Measurements from ENCODE around the gene JARID2. TPM values are rescaled to one million over a fixed set of nuclear protein-coding genes. Genes with fewer than 3 reads are reported as not detected.
A peak's percentile ranks its signal among the peaks of the same experiment; 100 is the strongest.

JARID2 gene
- total and polyA plus RNA-seq, 2 of the 13 experiments (the other 11 are each of a cell fraction or from before 2014, with no cell fraction given) = 7.5 to 10.3 TPM

DNA sequence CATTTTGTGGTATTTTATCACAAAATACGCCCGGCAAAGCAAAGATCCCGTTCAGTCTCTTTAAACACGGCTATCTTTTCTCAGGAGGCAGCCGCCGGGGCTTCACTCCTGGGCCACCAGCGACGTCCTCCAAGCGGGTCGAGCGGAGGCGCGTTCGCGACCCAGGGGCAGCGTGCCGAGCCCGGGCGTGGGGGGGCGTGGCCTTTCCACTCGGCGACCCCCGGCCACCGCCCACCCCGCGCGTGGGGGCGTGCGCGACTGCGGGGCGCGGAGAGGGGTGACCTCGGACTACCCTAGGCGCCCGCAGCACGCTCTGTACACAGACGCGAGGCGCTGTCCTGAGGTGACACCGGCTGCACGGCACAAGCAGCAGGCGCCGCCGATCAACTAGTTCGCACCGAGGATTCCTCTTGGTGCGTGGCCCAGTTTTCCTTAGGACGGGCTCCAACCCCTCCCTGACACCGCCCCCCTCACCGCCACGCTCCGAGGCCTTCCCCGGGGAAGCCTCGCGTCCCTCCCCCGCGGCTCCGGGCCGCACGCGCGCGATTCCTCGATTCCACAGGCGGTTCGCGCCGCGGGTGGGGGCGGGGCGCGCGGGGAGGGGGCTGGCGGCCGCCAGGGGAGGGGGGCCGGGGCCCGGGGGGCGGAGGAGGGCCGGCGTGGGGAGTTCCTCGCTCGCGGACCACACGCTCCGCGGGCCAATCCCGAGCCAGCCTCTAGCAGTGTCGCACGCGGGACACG lies 1.1 kb upstream of the JARID2 start (continued):
- no peak for TF ChIP-seq ZNF124 (CRISPR knock-in tag; IDR thresholded peaks at IDR 0.05)
- TF ChIP-seq, protein P1, sequence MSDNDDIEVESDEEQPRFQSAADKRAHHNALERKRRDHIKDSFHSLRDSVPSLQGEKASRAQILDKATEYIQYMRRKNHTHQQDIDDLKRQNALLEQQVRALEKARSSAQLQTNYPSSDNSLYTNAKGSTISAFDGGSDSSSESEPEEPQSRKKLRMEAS (IDR thresholded peaks at IDR 0.05) = peak; percentile 91
- TF ChIP-seq ATM (IDR thresholded peaks at IDR 0.05; ENCODE audit: borderline replicate concordance) = no peak
- no peak for TF ChIP-seq ZNF143 (CRISPR knock-in tag; IDR thresholded peaks at IDR 0.05)
- TF ChIP-seq, protein P2, sequence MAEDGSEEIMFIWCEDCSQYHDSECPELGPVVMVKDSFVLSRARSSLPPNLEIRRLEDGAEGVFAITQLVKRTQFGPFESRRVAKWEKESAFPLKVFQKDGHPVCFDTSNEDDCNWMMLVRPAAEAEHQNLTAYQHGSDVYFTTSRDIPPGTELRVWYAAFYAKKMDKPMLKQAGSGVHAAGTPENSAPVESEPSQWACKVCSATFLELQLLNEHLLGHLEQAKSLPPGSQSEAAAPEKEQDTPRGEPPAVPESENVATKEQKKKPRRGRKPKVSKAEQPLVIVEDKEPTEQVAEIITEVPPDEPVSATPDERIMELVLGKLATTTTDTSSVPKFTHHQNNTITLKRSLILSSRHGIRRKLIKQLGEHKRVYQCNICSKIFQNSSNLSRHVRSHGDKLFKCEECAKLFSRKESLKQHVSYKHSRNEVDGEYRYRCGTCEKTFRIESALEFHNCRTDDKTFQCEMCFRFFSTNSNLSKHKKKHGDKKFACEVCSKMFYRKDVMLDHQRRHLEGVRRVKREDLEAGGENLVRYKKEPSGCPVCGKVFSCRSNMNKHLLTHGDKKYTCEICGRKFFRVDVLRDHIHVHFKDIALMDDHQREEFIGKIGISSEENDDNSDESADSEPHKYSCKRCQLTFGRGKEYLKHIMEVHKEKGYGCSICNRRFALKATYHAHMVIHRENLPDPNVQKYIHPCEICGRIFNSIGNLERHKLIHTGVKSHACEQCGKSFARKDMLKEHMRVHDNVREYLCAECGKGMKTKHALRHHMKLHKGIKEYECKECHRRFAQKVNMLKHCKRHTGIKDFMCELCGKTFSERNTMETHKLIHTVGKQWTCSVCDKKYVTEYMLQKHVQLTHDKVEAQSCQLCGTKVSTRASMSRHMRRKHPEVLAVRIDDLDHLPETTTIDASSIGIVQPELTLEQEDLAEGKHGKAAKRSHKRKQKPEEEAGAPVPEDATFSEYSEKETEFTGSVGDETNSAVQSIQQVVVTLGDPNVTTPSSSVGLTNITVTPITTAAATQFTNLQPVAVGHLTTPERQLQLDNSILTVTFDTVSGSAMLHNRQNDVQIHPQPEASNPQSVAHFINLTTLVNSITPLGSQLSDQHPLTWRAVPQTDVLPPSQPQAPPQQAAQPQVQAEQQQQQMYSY (CRISPR knock-in tag; IDR thresholded peaks at IDR 0.05) = no peak
- TF ChIP-seq, protein P3, sequence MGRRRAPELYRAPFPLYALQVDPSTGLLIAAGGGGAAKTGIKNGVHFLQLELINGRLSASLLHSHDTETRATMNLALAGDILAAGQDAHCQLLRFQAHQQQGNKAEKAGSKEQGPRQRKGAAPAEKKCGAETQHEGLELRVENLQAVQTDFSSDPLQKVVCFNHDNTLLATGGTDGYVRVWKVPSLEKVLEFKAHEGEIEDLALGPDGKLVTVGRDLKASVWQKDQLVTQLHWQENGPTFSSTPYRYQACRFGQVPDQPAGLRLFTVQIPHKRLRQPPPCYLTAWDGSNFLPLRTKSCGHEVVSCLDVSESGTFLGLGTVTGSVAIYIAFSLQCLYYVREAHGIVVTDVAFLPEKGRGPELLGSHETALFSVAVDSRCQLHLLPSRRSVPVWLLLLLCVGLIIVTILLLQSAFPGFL (CRISPR knock-in tag; IDR thresholded peaks at IDR 0.05) = no peak
- no peak for TF ChIP-seq ZKSCAN8 (CRISPR knock-in tag; IDR thresholded peaks at IDR 0.05; ENCODE audit: borderline replicate concordance)
- no peak for TF ChIP-seq ZFP62 (CRISPR knock-in tag; IDR thresholded peaks at IDR 0.05)
- TF ChIP-seq, protein P4, sequence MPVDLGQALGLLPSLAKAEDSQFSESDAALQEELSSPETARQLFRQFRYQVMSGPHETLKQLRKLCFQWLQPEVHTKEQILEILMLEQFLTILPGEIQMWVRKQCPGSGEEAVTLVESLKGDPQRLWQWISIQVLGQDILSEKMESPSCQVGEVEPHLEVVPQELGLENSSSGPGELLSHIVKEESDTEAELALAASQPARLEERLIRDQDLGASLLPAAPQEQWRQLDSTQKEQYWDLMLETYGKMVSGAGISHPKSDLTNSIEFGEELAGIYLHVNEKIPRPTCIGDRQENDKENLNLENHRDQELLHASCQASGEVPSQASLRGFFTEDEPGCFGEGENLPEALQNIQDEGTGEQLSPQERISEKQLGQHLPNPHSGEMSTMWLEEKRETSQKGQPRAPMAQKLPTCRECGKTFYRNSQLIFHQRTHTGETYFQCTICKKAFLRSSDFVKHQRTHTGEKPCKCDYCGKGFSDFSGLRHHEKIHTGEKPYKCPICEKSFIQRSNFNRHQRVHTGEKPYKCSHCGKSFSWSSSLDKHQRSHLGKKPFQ (CRISPR knock-in tag; IDR thresholded peaks at IDR 0.05; ENCODE audit: insufficient replicate concordance) = no peak
- TF ChIP-seq SMAD1 (CRISPR knock-in tag; IDR thresholded peaks at IDR 0.05; ENCODE audit: borderline replicate concordance, low read depth) = 0 out of 2 replicates have a peak, but pooled peaks have one; percentile 42
- TF ChIP-seq SAP130 (CRISPR knock-in tag; IDR thresholded peaks at IDR 0.05; ENCODE audit: low read depth) = peak; percentile 49; the same call in 1 of the 2 replicates
- TF ChIP-seq ZNF556 (CRISPR knock-in tag; IDR thresholded peaks at IDR 0.05; ENCODE audit: borderline replicate concordance) = no peak
- TF ChIP-seq, protein P5, sequence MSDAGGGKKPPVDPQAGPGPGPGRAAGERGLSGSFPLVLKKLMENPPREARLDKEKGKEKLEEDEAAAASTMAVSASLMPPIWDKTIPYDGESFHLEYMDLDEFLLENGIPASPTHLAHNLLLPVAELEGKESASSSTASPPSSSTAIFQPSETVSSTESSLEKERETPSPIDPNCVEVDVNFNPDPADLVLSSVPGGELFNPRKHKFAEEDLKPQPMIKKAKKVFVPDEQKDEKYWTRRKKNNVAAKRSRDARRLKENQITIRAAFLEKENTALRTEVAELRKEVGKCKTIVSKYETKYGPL (CRISPR knock-in tag; IDR thresholded peaks at IDR 0.05) = no peak

Data from HepG2 (cell line).